ENCODE data around the gene LRCOL1.

DNA sequence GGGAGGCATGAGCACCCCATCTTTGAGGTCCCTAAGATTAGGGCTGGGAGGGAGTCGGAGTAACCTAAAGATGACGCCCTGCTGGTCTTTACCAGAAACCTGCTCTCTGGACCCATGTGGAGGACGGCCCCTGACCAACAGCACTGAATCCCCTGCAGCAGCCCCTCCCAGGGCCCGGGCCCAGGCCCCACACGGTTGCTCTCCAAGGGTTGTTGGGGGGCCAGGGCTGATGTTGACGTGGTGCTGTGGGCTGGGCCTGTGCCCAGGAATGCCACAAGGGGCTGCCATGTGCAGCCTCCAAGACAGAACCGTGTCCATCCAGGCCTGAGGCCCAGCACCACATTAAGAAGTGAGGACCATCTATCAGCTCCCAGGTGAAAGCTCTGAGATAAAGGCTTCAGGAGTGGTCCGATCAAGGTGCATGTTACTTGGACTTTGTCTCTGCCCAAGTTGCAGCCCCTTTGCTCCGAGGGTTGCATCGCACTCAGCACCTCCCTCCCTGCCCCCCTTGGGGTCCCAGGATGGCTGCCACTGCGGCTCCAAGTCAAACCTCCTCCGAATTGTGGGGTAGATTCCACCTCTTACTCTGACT, 29.6 kb downstream of the LRCOL1 start:
- TF ChIP-seq, protein P1, sequence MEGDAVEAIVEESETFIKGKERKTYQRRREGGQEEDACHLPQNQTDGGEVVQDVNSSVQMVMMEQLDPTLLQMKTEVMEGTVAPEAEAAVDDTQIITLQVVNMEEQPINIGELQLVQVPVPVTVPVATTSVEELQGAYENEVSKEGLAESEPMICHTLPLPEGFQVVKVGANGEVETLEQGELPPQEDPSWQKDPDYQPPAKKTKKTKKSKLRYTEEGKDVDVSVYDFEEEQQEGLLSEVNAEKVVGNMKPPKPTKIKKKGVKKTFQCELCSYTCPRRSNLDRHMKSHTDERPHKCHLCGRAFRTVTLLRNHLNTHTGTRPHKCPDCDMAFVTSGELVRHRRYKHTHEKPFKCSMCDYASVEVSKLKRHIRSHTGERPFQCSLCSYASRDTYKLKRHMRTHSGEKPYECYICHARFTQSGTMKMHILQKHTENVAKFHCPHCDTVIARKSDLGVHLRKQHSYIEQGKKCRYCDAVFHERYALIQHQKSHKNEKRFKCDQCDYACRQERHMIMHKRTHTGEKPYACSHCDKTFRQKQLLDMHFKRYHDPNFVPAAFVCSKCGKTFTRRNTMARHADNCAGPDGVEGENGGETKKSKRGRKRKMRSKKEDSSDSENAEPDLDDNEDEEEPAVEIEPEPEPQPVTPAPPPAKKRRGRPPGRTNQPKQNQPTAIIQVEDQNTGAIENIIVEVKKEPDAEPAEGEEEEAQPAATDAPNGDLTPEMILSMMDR (IDR thresholded peaks at IDR 0.05; ENCODE audit: low read length) = no peak
- TF ChIP-seq EZH2phosphoT487 (IDR thresholded peaks at IDR 0.05; ENCODE audit: low read length) = no peak
- TF ChIP-seq EZH2 (optimal IDR thresholded peaks at IDR 0.05; ENCODE audit: low read depth, low read length) = no peak
